GM12872 (cell line): Measurements from ENCODE around the gene UQCRFS1.

Experiments used
- CTCF ChIP-seq: IDR thresholded peaks from 3 replicates; pipeline ENCODE4 v1.5.1; 2011; ENCODE audit warnings: low read depth, mild to moderate bottlenecking, low read length, moderate library complexity; ENCODE audit not compliant: insufficient read depth

Gene UQCRFS1

GRCh38 chr19:29191005-29191404 lies 21.9 kb downstream of the UQCRFS1 start:
- no peak for TF ChIP-seq CTCF

GRCh38 chr19:29189033-29189360 lies 24.0 kb downstream of the UQCRFS1 start:
- TF ChIP-seq CTCF = no peak

- no peak for TF ChIP-seq CTCF
Observed at GRCh38 chr19:29188289-29189032, 24.5 kb downstream of the UQCRFS1 start.

GRCh38 chr19:29187676-29188075 lies 25.3 kb downstream of the UQCRFS1 start:
- no peak for TF ChIP-seq CTCF

GRCh38 chr19:29185427-29185826 lies 27.5 kb downstream of the UQCRFS1 start:
- TF ChIP-seq CTCF = no peak

GRCh38 chr19:29176981-29177754 lies 35.8 kb downstream of the UQCRFS1 start:
- no peak for TF ChIP-seq CTCF

- TF ChIP-seq CTCF = no peak
Observed at GRCh38 chr19:29173896-29174295, 39.1 kb downstream of the UQCRFS1 start.
